AG09309 (cell line): ENCODE data around the gene ZFTA.
"Not testable (repeated sequence)": the region's sequence is repeated elsewhere in the genome, so short reads cannot be mapped to it uniquely, and the experiment has no call there.

Source experiments
- DNase-seq: peaks from one replicate; pipeline ENCODE4 v3.0.0-alpha.2; 2010; ENCODE audit warnings: low read depth
- H3K4me3 ChIP-seq: 2 replicates; pipeline ENCODE4 v1.5.1; 2011; ENCODE audit warnings: mild to moderate bottlenecking, low read depth, low read length, moderate library complexity; ENCODE audit not compliant: control insufficient read depth
- TF ChIP-seq, protein P1 (sequence below): IDR thresholded peaks from 2 replicates; pipeline ENCODE4 v1.5.1; 2011; ENCODE audit warnings: mild to moderate bottlenecking, low read depth, low read length, inconsistent platforms; ENCODE audit not compliant: insufficient read depth, control insufficient read depth; ENCODE audit errors: missing control alignments

ZFTA gene

DNA sequence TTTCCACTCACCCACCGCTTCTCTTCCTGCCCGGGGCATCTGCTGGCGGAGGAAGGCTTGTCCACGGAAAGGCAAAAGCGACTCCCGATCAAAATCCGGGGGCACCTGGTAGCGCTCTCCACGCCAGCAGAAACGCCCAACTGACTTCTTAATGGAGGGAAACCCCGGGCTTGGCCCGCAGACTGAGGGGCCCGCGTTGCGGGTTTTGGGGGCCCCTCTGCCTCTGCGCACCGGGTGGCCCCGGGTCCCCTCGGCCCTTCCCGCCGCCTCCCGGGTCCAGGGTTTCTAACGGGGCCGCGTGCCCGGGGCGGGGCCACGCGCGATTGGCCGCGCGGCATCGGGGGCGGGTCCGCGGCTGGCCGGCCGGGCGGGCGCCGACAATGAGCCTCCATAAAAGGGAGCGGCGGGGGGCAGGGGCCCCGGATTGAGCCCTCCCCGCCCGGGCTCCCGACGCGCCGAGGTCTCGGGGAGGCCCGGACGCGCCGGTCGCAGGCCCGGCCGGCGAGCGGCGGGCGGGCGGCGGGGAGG, 44.5 kb upstream of the ZFTA start, which contains the start of gene SPINDOC:
Gene SPINDOC (plus strand): TSS at position 422 of the 528 bp plus-strand sequence. CDS start 231 bp downstream, outside the sequence.
- peak within 1 kb of the TSS; percentile 98 for H3K4me3 ChIP-seq
- TF ChIP-seq, protein P1, sequence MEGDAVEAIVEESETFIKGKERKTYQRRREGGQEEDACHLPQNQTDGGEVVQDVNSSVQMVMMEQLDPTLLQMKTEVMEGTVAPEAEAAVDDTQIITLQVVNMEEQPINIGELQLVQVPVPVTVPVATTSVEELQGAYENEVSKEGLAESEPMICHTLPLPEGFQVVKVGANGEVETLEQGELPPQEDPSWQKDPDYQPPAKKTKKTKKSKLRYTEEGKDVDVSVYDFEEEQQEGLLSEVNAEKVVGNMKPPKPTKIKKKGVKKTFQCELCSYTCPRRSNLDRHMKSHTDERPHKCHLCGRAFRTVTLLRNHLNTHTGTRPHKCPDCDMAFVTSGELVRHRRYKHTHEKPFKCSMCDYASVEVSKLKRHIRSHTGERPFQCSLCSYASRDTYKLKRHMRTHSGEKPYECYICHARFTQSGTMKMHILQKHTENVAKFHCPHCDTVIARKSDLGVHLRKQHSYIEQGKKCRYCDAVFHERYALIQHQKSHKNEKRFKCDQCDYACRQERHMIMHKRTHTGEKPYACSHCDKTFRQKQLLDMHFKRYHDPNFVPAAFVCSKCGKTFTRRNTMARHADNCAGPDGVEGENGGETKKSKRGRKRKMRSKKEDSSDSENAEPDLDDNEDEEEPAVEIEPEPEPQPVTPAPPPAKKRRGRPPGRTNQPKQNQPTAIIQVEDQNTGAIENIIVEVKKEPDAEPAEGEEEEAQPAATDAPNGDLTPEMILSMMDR: no peak
- DNase-seq: no peak

- DNase-seq: no peak
- TF ChIP-seq, protein P1: no peak
- H3K4me3 ChIP-seq: no peak overlapping the region
These were observed 42.9 kb upstream of the ZFTA start for GRCh38 chr11:63811522-63811921.

- not testable (repeated sequence) for H3K4me3 ChIP-seq, DNase-seq
These were observed 41.8 kb upstream of the ZFTA start for GRCh38 chr11:63810383-63810782.

DNA sequence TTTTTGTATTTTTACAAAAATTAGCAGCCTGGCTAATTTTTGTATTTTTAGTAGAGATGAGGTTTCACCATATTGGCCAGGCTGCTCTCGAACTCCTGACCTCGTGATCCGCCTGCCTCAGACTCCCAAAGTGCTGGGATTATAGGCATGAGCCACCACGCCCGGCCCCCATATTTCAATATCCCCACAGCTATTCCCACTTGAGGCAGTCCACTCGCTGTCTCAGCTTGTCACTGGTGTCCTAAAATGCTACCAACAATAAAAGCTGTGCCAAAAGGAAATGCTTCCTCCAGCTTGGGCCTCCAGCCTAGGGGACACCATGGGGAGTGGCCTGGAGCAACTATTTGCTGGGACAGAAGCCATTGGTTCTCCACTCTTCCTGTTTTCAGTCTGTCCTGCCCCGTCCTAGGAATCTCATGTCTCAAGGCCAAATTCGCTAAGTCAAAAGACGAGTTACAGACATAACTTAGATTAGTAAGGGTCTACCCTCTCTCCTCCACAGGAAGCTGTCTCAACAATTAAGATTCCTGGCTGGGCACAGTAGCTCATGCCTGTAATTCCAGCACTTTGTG, 37.4 kb upstream of the ZFTA start:
- TF ChIP-seq, protein P1: no peak
- H3K4me3 ChIP-seq: no peak overlapping the region
- no peak for DNase-seq

DNA sequence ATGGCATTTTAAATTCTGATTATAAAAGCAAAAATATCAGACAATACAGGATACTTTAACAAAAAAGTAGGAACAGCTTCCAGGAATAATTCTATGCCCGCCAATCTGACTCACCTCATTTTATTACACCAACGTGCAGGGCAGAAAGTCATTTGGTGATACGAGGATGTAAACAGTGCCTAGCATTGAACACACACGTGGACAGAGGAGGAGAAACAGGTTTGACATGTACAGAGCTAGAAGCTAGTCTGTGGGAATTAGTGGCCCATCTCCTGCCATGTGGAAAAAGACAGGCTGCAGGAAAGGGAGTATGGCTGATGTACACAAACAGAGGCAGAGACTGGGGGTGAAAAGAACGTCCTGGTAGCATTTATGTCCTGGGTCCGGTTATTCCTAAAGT, 35.7 kb upstream of the ZFTA start:
- TF ChIP-seq, protein P1: no peak
- no peak overlapping the region for H3K4me3 ChIP-seq
- DNase-seq: no peak

DNA sequence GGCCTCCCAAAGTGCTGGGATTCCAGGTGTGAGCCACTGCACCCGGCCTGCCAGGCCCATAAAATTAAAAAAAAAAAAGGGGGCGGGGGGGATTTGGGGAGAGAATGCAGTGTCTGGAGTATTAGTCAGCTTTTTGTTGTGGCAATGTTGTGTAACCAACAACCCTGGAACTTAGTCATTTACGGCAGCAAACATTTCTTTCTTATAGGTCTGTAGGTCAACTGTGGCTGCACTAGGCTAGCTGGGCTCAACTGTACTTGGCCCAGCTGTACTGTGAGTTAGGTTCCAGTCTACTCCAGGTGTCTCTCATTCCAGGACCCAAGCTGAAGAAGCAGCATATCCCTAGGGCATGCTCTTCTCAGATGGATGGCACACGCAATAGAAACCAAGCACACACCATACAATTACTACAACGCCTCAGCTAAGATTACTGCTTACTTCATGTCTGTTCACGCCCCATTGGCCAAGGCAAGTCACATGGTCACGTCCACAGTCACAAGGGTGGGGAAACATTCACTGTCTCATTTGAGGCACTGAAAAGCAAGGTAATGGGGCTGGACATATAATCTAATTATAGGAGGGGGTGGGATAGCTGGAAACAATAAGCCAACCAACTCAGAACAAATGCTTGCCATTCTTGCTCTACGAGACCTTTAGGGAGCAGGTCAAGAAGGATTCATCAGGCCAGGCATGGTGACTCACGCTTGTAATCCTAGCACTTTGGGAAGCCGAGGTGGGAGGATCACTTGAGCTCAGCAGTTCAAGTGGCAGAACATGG, 34.3 kb upstream of the ZFTA start:
- peak; percentile 14 for DNase-seq

More for the DNA sequence above, 34.3 kb upstream of the ZFTA start:
- H3K4me3 ChIP-seq: no peak overlapping the region
- TF ChIP-seq, protein P1: no peak
